Gastroesophageal sphincter (tissue), 3 donors: ENCODE results near the gene PPP1R13B.

Source experiments
- POLR2A ChIP-seq, 2 donors: fragments of 450-650 bp; IDR thresholded peaks; one replicate each; pipeline ENCODE4 v1.6.1; 2017; ENCODE audit warnings: antibody characterized with exemption in 2 of 2, mild to moderate bottlenecking in 2 of 2, moderate library complexity in 1 of 2
- TF ChIP-seq, protein P1 (sequence below), 4 experiments: fragments of 200-600 bp in 2 of 4; fragments of 450-650 bp in 2 of 4; sonication (generic) in 1 of 4; IDR thresholded peaks; one replicate each; pipeline ENCODE4 v1.5.1; 2017 to 2019; ENCODE audit warnings: antibody characterized with exemption in 4 of 4, mild to moderate bottlenecking in 2 of 4, moderate library complexity in 2 of 4

GRCh38 chr14:103839579-103839978 lies 7.8 kb downstream of the PPP1R13B start:
- TF ChIP-seq, protein P1, sequence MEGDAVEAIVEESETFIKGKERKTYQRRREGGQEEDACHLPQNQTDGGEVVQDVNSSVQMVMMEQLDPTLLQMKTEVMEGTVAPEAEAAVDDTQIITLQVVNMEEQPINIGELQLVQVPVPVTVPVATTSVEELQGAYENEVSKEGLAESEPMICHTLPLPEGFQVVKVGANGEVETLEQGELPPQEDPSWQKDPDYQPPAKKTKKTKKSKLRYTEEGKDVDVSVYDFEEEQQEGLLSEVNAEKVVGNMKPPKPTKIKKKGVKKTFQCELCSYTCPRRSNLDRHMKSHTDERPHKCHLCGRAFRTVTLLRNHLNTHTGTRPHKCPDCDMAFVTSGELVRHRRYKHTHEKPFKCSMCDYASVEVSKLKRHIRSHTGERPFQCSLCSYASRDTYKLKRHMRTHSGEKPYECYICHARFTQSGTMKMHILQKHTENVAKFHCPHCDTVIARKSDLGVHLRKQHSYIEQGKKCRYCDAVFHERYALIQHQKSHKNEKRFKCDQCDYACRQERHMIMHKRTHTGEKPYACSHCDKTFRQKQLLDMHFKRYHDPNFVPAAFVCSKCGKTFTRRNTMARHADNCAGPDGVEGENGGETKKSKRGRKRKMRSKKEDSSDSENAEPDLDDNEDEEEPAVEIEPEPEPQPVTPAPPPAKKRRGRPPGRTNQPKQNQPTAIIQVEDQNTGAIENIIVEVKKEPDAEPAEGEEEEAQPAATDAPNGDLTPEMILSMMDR (IDR thresholded peaks at IDR 0.05), result no peak
- no peak for TF ChIP-seq POLR2A (IDR thresholded peaks at IDR 0.05)
